Dendritic cell treated with granulocyte-macrophage colony-stimulating factor and Interleukin-4, amounts not matched to agents 40 ng/mL and 50 ng/mL, for 4 days (primary cell): Measurements from ENCODE around the gene ATF6B.
A peak's percentile ranks its signal among the peaks of the same experiment; 100 is the strongest.

Source experiments
- H3K27ac Mint-ChIP-seq: one replicate; pipeline ENCODE4 v1.8.0; 2022; ENCODE audit warnings: mild to moderate bottlenecking, mixed read lengths
- H3K27me3 Mint-ChIP-seq: one replicate; pipeline ENCODE4 v1.8.0; 2022; ENCODE audit warnings: mild to moderate bottlenecking, mixed read lengths
- H3K36me3 Mint-ChIP-seq: one replicate; pipeline ENCODE4 v1.8.0; 2022; ENCODE audit warnings: low read depth, mixed read lengths
- H3K4me1 Mint-ChIP-seq: one replicate; pipeline ENCODE4 v1.8.0; 2022; ENCODE audit warnings: low read depth, mixed read lengths
- H3K4me3 Mint-ChIP-seq: one replicate; pipeline ENCODE4 v1.8.0; 2022; ENCODE audit warnings: mild to moderate bottlenecking, moderate library complexity, mixed read lengths
- H3K9me3 Mint-ChIP-seq: one replicate; pipeline ENCODE4 v1.8.0; 2022; ENCODE audit warnings: mixed read lengths
- intact Hi-C: fragments of 100-400 bp; cut with micrococcal nuclease; formaldehyde crosslinking; loops from one replicate; pipeline ENCODE4 v1.15.0; 2022

Gene ATF6B

GRCh38 chr6:32167154-32167760 lies 39.2 kb upstream of the ATF6B start:
- intact Hi-C loops, result no loop called here
- Mint-ChIP-seq H3K4me3 (no peak overlapping the region), H3K36me3 (peaks cover 63% of the 10 kb centered on the region), H3K4me1 (peaks cover 6% of the 10 kb centered on the region), H3K9me3 (no peaks in the 10 kb centered on the region), H3K27me3 (no peaks in the 10 kb centered on the region), H3K27ac (no peak overlapping the region)

GRCh38 chr6:32166411-32167061 lies 38.5 kb upstream of the ATF6B start:
- Mint-ChIP-seq H3K4me1 (peaks cover 6% of the 10 kb centered on the region), H3K4me3 (no peak overlapping the region), H3K36me3 (peaks cover 62% of the 10 kb centered on the region), H3K27ac (no peak overlapping the region), H3K9me3 (no peaks in the 10 kb centered on the region), H3K27me3 (no peaks in the 10 kb centered on the region)
- intact Hi-C loops, result no loop called here

- Mint-ChIP-seq H3K27me3 (no peaks in the 10 kb centered on the region), H3K27ac (no peak within 1 kb of the TSS), H3K4me1 (no peaks in the 10 kb centered on the region), H3K36me3 (peaks cover 40% of the 10 kb centered on the region), H3K4me3 (no peak within 1 kb of the TSS), H3K9me3 (no peaks in the 10 kb centered on the region)
- intact Hi-C loops, result no loop called here
Observed at GRCh38 chr6:32164295-32164694, 36.2 kb upstream of the ATF6B start, which contains the start of gene EGFL8. TSS of gene EGFL8 (plus strand) at chr6:32164595. CDS start at chr6:32166166, 1,571 bp downstream.

- no peak overlapping the region for H3K27ac Mint-ChIP-seq
- no peaks in the 10 kb centered on the region for H3K4me1 Mint-ChIP-seq
- H3K4me3 Mint-ChIP-seq, result no peak overlapping the region
- H3K9me3 Mint-ChIP-seq, result no peaks in the 10 kb centered on the region
- intact Hi-C loops, result no loop called here
- no peaks in the 10 kb centered on the region for H3K27me3 Mint-ChIP-seq
- peaks cover 34% of the 10 kb centered on the region for H3K36me3 Mint-ChIP-seq
Observed at GRCh38 chr6:32163559-32164258, 35.7 kb upstream of the ATF6B start.

DNA sequence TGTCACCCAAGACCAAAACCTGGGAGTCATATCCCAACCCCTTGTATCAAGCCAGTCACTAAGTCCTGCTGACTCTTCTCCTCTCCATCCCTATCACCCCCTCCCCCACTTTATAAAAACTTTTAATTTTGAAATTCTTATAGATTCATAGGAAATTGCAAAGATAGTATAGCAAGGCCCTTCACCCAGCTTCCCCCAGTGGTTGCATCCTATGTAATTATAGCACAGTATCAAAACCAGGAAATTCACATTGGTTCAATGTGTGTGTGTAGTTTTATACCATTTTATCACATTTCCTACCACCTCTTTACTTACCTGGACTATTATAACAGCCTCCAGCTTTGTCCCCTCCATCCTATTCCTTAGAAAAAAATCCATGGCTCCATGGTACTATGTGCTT lies 30.0 kb upstream of the ATF6B start:
- Mint-ChIP-seq H3K9me3 (no peaks in the 10 kb centered on the region), H3K27ac (no peak overlapping the region), H3K36me3 (no peaks in the 10 kb centered on the region), H3K4me3 (no peak overlapping the region), H3K27me3 (peaks cover 25% of the 10 kb centered on the region), H3K4me1 (peaks cover 26% of the 10 kb centered on the region)
- intact Hi-C loops, result no loop called here

DNA sequence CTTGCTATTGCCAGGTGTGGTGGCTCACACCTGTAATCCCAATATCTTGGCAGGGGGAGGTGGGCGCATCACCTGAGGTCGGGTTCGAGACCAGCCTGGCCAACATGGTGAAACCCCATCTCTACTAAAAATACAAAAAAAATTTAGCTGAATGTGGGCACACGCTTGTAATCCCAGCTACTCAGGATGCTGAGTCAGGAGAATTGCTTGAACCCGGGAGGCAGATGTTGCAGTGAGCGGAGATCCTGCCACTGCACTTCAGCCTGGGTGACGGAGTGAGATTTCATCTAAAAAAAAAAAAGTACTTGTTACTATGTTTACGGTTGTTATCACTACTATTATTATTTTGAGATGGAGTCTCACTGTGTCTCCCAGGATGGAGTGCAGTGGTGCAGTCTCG lies 28.8 kb upstream of the ATF6B start:
- H3K27ac Mint-ChIP-seq, result no peak overlapping the region
- intact Hi-C loops, result no loop called here
- peaks cover 29% of the 10 kb centered on the region for H3K4me1 Mint-ChIP-seq
- no peaks in the 10 kb centered on the region for H3K36me3 Mint-ChIP-seq
- peaks cover 36% of the 10 kb centered on the region for H3K27me3 Mint-ChIP-seq
- H3K4me3 Mint-ChIP-seq, result no peak overlapping the region
- no peaks in the 10 kb centered on the region for H3K9me3 Mint-ChIP-seq

DNA sequence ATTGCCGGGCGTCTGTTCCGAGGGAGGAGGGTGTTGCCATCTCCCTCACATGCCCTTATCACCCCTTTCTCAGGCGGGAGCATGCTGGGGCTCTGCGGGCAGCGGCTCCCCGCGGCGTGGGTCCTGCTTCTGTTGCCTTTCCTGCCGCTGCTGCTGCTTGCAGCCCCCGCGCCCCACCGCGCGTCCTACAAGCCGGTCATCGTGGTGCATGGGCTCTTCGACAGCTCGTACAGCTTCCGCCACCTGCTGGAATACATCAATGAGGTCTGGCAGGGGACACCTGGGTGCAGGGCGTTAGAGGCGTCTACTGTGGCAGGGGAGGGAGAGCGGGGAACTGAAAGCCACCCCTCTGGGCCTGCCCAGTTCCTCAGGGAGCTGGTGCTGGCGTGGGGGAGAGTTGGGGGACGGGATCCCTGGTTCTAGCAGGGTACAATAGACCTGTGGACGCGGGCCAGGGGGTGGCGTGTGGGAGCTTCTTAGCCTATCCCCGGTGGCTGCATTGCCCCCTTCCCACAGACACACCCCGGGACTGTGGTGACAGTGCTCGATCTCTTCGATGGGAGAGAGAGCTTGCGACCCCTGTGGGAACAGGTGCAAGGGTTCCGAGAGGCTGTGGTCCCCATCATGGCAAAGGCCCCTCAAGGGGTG lies 26.6 kb upstream of the ATF6B start:
- Mint-ChIP-seq H3K27me3 (peaks cover 56% of the 10 kb centered on the region), H3K36me3 (no peaks in the 10 kb centered on the region), H3K4me1 (peaks cover 35% of the 10 kb centered on the region), H3K27ac (peak overlapping the region; percentile 61), H3K9me3 (no peaks in the 10 kb centered on the region), H3K4me3 (peak overlapping the region; percentile 86)
- intact Hi-C loops, result no loop called here

DNA sequence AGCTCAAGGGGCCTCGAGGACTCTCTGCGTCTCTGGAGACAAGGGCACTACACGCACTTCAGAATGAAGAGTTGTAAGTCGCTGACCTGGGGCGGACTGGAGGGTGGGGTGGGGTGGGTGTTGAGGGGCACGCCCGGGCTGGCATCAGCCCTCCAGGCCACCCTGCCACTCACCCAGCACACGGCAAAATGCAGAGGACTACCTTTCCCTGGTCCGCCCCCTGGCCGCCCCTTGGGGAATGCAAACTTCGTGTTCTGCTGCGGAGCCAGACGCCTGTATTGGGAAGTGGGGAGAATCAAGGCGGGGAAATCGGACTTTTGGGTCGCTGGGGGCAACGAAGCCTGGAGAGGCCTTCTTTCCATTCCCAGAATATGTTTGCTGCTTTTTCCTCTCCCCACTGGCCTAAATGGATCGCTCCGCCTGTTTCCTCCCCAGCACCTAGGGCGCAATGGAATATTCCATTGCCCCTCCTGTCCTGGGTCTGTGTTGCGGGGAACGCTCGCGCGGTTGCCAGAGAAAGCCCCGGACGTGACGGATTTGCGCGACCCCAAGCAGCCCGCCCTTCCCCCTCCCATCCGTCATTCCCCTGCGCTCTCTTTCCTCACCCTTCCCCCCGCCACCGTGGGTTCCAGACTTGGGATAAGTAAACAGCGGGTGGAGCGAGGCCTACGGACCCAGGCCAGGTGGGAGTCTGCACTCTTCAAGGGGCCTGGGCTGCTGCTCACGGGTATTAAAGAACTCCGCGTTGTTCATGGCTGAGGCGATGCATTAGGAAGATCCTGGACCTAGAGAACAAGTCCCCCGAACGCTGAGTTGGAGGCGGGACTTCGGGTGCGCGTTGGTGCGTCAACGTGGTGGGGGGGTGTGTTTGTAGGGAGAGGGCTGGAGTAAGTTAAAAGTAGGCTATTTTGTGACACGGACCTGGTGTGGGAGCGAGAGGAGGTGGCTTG lies 25.8 kb upstream of the ATF6B start, which contains the start of gene PPT2:
TSS of gene PPT2 (plus strand) at position 578 of the 950 bp plus-strand sequence. CDS start 454 bp downstream, outside the sequence.
- H3K27me3 Mint-ChIP-seq, result peaks cover 64% of the 10 kb centered on the region
- intact Hi-C loops, result loop anchor here (1.0 kb wide), 1 partner anchor 27 kb away; no protein-coding TSS in a partner anchor
- H3K36me3 Mint-ChIP-seq, result no peaks in the 10 kb centered on the region
- H3K27ac Mint-ChIP-seq, result peak within 1 kb of the TSS; percentile 61
- peak within 1 kb of the TSS; percentile 86 for H3K4me3 Mint-ChIP-seq
- H3K4me1 Mint-ChIP-seq, result peaks cover 39% of the 10 kb centered on the region
- no peaks in the 10 kb centered on the region for H3K9me3 Mint-ChIP-seq

DNA sequence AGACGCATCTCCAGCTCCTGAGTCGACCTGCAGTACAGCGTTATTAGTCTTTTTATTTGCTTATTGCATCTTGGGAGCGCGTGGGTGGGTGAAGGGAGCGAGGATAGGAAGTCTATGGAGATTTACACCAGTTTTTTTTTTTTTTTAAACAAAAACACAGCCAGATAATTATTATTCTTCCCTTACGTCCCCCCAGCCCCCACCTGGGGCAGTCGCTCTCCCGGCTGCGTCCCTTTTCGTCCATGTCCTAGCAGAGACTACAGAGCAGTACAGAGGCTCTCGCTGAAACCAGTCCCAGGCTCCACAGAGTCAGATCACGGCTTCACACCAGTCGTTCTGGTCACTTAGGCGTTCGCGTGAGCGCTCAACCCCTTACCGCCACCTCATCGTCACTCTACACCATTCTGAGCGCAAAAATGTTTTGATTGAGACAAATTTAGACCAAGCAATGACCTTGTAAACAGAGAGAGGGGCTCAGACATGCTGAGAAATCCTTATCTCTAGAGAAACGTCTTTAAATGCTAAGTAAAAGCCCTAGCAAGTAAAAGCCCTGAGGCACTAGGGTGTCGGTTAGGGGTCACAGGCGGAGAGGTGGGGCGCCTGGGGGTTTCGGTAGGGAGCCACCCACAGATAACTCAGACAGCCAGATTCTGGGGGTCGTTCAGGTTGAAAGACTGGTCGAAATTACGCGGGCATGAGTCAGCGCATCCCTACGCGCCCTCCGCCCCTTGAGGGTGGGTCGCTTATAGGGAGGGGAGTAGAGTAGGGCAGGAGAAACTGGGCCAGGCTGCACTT lies 24.9 kb upstream of the ATF6B start:
- H3K36me3 Mint-ChIP-seq, result no peaks in the 10 kb centered on the region
- H3K9me3 Mint-ChIP-seq, result no peaks in the 10 kb centered on the region
- intact Hi-C loops, result loop anchor here (1.0 kb wide), 1 partner anchor 26 kb away; no protein-coding TSS in a partner anchor
- H3K27ac Mint-ChIP-seq, result no peak overlapping the region
- H3K27me3 Mint-ChIP-seq, result peaks cover 73% of the 10 kb centered on the region
- H3K4me3 Mint-ChIP-seq, result no peak overlapping the region
- H3K4me1 Mint-ChIP-seq, result peaks cover 48% of the 10 kb centered on the region

DNA sequence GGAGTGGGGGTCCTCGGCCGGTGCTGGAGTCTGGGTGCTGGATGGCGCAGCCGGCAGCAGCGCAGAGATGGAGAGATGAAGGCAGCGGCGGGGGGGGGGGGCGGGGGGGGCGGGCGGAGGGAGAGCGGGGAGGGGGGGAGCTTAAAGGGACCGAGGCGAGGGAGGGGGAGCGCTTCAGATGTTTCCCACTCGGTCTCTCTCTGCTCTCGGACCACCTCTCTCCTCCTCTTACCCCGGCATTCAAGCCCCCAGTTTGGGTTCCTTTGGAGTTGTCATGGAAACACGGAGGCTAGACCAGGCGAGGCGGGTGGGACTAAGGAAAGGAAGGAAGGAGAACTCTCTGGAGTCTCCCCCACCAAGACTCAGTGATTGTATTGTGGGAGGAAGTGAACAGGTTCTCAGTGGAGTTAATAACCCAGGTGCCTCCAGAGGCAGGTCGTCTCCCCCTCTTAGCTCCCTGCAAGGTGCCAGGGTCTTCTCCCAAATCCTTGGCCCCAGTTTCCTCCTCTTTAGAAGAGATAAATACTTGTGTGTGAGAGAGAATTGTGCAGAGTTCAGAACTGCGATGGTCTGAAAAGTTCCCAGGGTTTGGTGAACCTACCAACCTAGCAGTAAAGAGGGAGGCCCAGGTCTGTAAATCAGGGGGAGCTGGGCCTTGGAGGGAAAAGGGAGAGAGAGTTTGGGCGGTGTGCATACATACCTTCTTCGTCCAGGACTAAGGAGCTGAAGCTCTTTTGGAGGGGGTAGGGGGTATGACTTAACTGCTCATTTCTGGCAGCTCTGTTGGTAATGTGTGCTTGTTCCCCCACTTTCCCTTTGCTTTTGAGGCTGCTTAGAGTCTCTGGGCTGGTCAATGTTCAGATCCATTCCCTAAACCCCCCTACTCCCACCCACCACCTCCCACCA lies 24.1 kb upstream of the ATF6B start, which contains the start of gene PRRT1:
TSS of gene PRRT1 (minus strand) at position 77 of the 906 bp plus-strand sequence. CDS start 112 bp downstream, outside the sequence.
- no peaks in the 10 kb centered on the region for H3K9me3 Mint-ChIP-seq
- H3K4me3 Mint-ChIP-seq, result no peak within 1 kb of the TSS
- H3K27ac Mint-ChIP-seq, result no peak within 1 kb of the TSS
- H3K36me3 Mint-ChIP-seq, result no peaks in the 10 kb centered on the region
- H3K27me3 Mint-ChIP-seq, result peaks cover 81% of the 10 kb centered on the region
- peaks cover 53% of the 10 kb centered on the region for H3K4me1 Mint-ChIP-seq
- intact Hi-C loops, result no loop called here

DNA sequence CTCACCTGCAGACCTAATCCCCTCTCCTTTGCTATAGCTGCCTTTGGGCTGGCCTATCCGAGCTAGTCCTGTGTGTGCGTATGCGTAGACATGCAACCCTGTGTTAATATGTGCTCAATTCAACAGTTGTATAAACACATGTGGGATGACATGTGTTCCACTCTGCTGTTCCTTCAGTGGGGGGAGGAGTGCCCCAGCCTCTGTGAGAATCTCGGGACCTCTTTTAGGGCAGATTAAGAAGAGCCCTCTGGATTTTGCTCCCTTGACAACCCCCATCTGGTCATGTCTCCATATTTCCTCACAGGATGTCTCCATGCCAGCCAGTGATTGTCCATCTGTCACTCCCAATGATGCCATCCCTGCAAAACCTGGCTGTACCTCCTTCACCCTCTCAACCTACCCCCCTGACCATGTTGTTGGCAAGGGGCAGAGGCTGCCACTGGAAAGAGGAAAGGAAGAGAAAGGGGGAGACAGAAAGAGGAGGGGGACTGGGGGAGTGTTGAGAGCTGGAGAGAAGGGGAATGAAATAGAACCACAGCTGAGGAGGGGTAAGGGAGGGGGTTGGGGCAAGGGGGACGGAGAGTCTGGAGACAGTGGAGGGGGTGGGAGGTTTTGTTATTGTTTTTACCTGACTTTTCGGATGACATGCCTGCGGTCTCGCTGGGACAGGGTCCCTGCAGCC lies 23.3 kb upstream of the ATF6B start:
- Mint-ChIP-seq H3K27ac (no peak overlapping the region), H3K9me3 (no peaks in the 10 kb centered on the region), H3K36me3 (no peaks in the 10 kb centered on the region), H3K27me3 (peaks cover 88% of the 10 kb centered on the region), H3K4me3 (no peak overlapping the region), H3K4me1 (peaks cover 53% of the 10 kb centered on the region)
- intact Hi-C loops, result no loop called here
